ENCODE results near the gene SLC25A51. TPM values are rescaled to one million over a fixed set of nuclear protein-coding genes. Genes with fewer than 3 reads are reported as not detected.

SLC25A51 gene
- total RNA-seq, 4 donors from 2014 or later, result 36.3 to 52.5 (median 40.4) TPM

DNA sequence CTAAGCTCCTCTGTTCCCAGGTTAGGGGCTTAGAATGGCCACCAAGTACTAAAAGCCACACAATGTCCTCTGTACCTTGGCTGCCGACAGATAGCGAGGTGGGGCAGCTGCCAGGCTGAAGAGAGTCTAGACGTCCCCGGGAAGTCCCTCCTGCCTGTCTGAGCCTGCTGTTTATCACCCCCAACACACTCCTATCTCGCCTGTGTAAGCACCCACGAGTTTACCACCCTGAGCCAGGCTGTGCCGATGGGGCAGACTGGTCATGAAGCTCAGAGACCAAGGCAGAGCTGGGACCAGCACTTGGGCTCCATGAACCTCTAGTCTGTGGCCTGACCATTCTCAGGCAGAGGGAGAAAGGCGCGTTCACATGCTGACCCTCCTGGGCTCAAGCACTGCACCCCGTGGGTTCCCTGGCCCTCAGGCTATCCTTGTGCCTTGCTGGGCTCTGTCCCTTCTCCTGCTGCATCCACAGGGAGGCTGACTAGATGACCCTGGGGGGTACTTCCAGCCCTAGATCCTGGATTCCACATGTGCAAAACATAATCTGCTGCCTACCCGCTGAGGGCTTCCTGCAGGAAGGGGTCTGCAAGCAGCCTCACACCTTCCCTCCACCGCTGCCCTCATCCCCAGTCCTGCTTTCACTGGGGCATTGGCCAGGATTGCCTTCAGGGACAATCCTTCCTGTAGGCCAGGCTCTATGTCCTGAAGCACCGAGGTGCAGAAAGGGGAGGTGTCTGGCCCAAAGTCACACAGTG is 18.6 kb upstream of the SLC25A51 start:
- no peak for TF ChIP-seq CTCF (IDR thresholded peaks at IDR 0.05; ENCODE audit: low read depth)

DNA sequence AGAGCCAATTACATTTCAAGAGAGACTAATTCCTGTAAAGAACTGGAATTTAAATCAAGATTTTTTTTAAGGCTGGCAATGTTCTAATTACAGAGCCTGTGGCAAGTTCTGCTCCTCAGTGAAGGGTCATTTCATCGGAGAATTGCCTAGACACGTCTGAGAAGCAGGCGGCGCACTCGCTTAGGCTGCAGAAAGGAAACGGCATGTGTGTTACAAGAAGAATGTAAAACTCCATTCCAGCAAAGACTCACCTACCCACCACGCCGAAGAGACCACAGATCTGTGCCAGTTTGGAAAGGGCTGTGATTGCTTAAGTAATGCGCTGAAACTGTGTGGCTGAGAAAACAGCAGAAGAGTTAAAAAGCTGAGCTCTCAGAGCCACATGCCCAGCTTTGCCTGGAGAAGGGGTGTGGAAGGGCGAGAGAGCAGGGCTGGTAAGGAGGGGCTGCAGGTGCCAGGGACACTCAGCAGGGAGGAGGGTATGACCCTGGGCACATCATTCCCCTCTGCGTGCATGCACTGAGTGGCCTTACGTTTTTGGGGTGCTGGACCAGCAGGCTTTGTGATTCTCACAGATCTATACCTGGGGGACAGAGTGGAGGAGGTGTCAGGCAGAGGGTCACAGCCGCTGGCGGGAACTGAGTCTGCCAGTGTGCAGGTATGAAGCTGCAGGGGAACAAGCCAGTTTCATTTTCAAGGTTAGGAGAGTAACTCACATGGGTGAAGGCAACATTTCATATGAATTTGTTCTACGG is 17.8 kb upstream of the SLC25A51 start:
- TF ChIP-seq CTCF (IDR thresholded peaks at IDR 0.05; ENCODE audit: low read depth), result no peak

GRCh38 chr9:37921168-37921510 is 17.2 kb upstream of the SLC25A51 start:
- no peak for TF ChIP-seq CTCF (IDR thresholded peaks at IDR 0.05; ENCODE audit: low read depth)

DNA sequence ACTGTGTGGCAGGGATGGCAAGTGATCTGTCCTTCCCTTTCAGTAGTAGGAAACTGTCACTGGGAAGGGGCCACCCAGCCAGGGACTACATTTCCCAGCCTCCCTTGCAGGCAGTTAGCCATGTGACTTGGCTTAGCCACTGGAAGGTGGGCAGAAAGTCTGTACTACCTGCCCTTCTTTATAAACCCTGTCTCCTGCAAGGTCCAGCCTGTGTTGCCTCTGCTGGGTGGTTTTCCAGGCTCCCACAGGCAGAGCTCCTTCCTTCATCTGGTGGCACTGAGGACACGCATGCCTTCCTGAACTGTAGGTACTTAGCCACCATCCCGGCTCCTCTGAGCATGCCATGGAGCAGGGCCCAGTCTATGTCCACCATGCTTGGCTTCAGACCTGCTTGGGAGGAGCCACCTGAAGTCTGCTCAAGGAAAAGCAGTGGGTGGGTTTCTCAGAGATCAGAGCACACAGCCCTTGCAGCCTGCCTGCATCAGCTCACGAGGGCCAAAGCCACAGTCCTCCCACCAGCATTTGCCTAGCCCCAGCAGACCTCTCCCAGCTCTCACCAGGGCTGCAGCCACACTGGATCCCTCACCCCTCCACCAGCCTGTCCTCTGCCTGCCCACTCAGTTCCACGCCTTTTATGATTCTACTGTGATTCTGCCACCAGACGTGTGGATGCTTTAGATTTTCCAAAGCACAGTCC is 16.7 kb upstream of the SLC25A51 start:
- TF ChIP-seq CTCF (IDR thresholded peaks at IDR 0.05; ENCODE audit: low read depth), result no peak

DNA sequence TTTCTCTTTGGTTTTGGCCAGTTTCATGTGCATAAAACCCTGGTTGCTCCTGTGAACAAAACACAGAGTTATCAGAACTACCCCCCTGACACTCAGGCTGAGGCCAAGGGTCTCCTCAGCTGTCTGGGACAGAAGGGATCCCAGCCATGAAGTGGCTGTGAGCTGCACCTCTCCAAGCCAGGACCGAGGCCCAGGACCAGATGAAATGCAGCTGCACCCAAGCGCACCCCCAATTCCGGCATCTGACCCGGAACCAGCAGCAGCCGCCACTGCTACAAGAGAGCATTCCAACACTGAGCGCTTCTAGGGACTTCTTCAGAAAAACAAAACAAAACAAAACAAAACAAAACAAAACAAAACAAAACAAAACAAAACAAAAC is 16.0 kb upstream of the SLC25A51 start:
- TF ChIP-seq CTCF (IDR thresholded peaks at IDR 0.05; ENCODE audit: low read depth), result no peak

- TF ChIP-seq CTCF (IDR thresholded peaks at IDR 0.05; ENCODE audit: low read depth), result no peak
Measured at GRCh38 chr9:37919246-37919955, 15.5 kb upstream of the SLC25A51 start.
